HepG2 (cell line): Measurements from ENCODE around the gene SULT2B1.

Experiments used
- CHD2 ChIP-seq: IDR thresholded peaks from 2 replicates; pipeline ENCODE4 v1.6.1; 2011; ENCODE audit warnings: low read depth, low read length, improper control_type of control experiment
- GABPA ChIP-seq, 2 experiments: IDR thresholded peaks; 2 replicates each; pipeline ENCODE4 v1.6.1; 2011 to 2016; ENCODE audit warnings: low read depth in 2 of 2, low read length in 1 of 2, missing biosample characterization in 1 of 2, missing genetic modification characterization in 1 of 2
- ZNF747 ChIP-seq: sonication (generic); formaldehyde crosslinking; IDR thresholded peaks from 2 replicates; pipeline ENCODE4 v1.8.1; 2023; ENCODE audit warnings: missing genetic modification reagents, mild to moderate bottlenecking, borderline replicate concordance
- TF ChIP-seq, protein P1 (sequence below): sonication (generic); formaldehyde crosslinking; IDR thresholded peaks from 2 replicates; pipeline ENCODE4 v1.4.0; 2020; ENCODE audit warnings: mild to moderate bottlenecking, missing genetic modification reagents, borderline replicate concordance
- TF ChIP-seq, protein P2 (sequence below): sonication (generic); formaldehyde crosslinking; IDR thresholded peaks from 2 replicates; pipeline ENCODE4 v1.5.0; 2020; ENCODE audit warnings: mild to moderate bottlenecking, missing genetic modification reagents, moderate library complexity

DNA sequence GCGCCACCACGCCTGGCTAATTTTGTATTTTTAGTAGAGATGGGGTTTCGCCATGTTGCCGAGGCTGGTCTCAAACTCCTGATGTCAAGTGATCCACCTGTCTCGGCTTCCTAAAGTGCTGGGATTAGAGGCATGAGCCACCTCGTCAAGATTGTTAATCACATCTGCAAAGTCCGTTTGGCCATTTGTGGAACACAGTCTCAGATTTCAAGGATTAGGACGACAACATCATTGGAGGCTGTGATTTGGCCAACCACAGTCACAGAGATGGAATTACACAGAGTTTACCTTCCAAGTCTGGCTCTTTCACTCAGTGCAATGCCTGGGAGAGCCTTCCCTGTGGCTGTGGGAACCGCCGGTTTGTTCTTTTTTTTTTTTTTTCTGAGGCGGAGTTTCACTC lies 17.8 kb downstream of the SULT2B1 start:
- TF ChIP-seq GABPA (IDR thresholded peaks at IDR 0.05; ENCODE audit: low read depth, low read length), result no peak
- no peak for TF ChIP-seq GABPA (CRISPR knock-in tag; IDR thresholded peaks at IDR 0.05; ENCODE audit: low read depth)
- TF ChIP-seq, protein P1, sequence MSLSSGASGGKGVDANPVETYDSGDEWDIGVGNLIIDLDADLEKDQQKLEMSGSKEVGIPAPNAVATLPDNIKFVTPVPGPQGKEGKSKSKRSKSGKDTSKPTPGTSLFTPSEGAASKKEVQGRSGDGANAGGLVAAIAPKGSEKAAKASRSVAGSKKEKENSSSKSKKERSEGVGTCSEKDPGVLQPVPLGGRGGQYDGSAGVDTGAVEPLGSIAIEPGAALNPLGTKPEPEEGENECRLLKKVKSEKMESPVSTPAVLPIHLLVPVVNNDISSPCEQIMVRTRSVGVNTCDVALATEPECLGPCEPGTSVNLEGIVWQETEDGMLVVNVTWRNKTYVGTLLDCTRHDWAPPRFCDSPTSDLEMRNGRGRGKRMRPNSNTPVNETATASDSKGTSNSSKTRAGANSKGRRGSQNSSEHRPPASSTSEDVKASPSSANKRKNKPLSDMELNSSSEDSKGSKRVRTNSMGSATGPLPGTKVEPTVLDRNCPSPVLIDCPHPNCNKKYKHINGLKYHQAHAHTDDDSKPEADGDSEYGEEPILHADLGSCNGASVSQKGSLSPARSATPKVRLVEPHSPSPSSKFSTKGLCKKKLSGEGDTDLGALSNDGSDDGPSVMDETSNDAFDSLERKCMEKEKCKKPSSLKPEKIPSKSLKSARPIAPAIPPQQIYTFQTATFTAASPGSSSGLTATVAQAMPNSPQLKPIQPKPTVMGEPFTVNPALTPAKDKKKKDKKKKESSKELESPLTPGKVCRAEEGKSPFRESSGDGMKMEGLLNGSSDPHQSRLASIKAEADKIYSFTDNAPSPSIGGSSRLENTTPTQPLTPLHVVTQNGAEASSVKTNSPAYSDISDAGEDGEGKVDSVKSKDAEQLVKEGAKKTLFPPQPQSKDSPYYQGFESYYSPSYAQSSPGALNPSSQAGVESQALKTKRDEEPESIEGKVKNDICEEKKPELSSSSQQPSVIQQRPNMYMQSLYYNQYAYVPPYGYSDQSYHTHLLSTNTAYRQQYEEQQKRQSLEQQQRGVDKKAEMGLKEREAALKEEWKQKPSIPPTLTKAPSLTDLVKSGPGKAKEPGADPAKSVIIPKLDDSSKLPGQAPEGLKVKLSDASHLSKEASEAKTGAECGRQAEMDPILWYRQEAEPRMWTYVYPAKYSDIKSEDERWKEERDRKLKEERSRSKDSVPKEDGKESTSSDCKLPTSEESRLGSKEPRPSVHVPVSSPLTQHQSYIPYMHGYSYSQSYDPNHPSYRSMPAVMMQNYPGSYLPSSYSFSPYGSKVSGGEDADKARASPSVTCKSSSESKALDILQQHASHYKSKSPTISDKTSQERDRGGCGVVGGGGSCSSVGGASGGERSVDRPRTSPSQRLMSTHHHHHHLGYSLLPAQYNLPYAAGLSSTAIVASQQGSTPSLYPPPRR, result no peak
- no peak for TF ChIP-seq CHD2
- no peak for TF ChIP-seq ZNF747
- TF ChIP-seq, protein P2, sequence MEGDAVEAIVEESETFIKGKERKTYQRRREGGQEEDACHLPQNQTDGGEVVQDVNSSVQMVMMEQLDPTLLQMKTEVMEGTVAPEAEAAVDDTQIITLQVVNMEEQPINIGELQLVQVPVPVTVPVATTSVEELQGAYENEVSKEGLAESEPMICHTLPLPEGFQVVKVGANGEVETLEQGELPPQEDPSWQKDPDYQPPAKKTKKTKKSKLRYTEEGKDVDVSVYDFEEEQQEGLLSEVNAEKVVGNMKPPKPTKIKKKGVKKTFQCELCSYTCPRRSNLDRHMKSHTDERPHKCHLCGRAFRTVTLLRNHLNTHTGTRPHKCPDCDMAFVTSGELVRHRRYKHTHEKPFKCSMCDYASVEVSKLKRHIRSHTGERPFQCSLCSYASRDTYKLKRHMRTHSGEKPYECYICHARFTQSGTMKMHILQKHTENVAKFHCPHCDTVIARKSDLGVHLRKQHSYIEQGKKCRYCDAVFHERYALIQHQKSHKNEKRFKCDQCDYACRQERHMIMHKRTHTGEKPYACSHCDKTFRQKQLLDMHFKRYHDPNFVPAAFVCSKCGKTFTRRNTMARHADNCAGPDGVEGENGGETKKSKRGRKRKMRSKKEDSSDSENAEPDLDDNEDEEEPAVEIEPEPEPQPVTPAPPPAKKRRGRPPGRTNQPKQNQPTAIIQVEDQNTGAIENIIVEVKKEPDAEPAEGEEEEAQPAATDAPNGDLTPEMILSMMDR, result no peak
